ENCODE data around the gene FAM120AOS.

- TF ChIP-seq CTCF (IDR thresholded peaks at IDR 0.05; ENCODE audit: poor library complexity): no peak
- no peak for TF ChIP-seq EZH2phosphoT487 (IDR thresholded peaks at IDR 0.05; ENCODE audit: low read depth, severe bottlenecking, unreplicated experiment)
- no peak for TF ChIP-seq EZH2 (IDR thresholded peaks at IDR 0.05; ENCODE audit: borderline replicate concordance)
These were observed 30.3 kb downstream of the FAM120AOS start for GRCh38 chr9:93422977-93423616.
